H9 (cell line): ENCODE results near the gene ZKSCAN5. TPM values are rescaled to one million over a fixed set of nuclear protein-coding genes. Genes with fewer than 3 reads are reported as not detected.
"Not testable (repeated sequence)": the region's sequence is repeated elsewhere in the genome, so short reads cannot be mapped to it uniquely, and the experiment has no call there.

Source experiments
- DNase-seq: peaks from one replicate; pipeline ENCODE4 v3.0.0-alpha.2; 2017
- H2AFZ ChIP-seq: one replicate; pipeline ENCODE4 v1.6.1; 2013; ENCODE audit warnings: mild to moderate bottlenecking, low read length, control low read depth, moderate library complexity
- H2AK5ac ChIP-seq: 2 replicates; pipeline ENCODE4 v1.6.1; 2013; ENCODE audit warnings: low read length, control low read depth, mixed read lengths; ENCODE audit not compliant: insufficient read length
- H2BK120ac ChIP-seq: one replicate; pipeline ENCODE4 v1.6.1; 2013; ENCODE audit warnings: low read depth, mild to moderate bottlenecking, low read length, control low read depth, inconsistent platforms; ENCODE audit not compliant: poor library complexity, severe bottlenecking
- H2BK12ac ChIP-seq: 2 replicates; pipeline ENCODE4 v1.6.1; 2013; ENCODE audit warnings: low read length, control low read depth, mixed read lengths, low read depth; ENCODE audit not compliant: insufficient read length
- H2BK15ac ChIP-seq: 2 replicates; pipeline ENCODE4 v1.6.1; 2013; ENCODE audit warnings: low read depth, low read length, control low read depth
- H2BK20ac ChIP-seq: one replicate; pipeline ENCODE4 v1.6.1; 2013; ENCODE audit warnings: low read depth, mild to moderate bottlenecking, low read length, control low read depth, inconsistent platforms; ENCODE audit not compliant: poor library complexity, severe bottlenecking
- H2BK5ac ChIP-seq: 2 replicates; pipeline ENCODE4 v1.6.1; 2013; ENCODE audit warnings: low read length, control low read depth, mixed read lengths; ENCODE audit not compliant: insufficient read length
- H3K14ac ChIP-seq: 2 replicates; pipeline ENCODE4 v1.6.1; 2013; ENCODE audit warnings: low read length, control low read depth; ENCODE audit not compliant: insufficient read depth
- H3K18ac ChIP-seq: 2 replicates; pipeline ENCODE4 v1.6.1; 2013; ENCODE audit warnings: low read depth, mild to moderate bottlenecking, mixed read lengths, low read length, control low read depth; ENCODE audit not compliant: insufficient read length
- H3K23ac ChIP-seq: 2 replicates; pipeline ENCODE4 v1.6.1; 2013; ENCODE audit warnings: low read length, control low read depth, mixed read lengths, low read depth; ENCODE audit not compliant: insufficient read length
- H3K23me2 ChIP-seq: 2 replicates; pipeline ENCODE4 v1.6.1; 2013; ENCODE audit warnings: low read depth, mild to moderate bottlenecking, mixed read lengths, low read length, control low read depth; ENCODE audit not compliant: insufficient read length, poor library complexity, severe bottlenecking
- H3K27ac ChIP-seq: 2 replicates; pipeline ENCODE4 v1.5.1; 2013; ENCODE audit warnings: low read length, control low read depth, mixed read lengths, low read depth; ENCODE audit not compliant: insufficient read length
- H3K27me3 ChIP-seq: 2 replicates; pipeline ENCODE4 v1.6.1; 2013; ENCODE audit warnings: low read length, control low read depth, inconsistent platforms; ENCODE audit not compliant: insufficient read depth
- H3K4ac ChIP-seq: 2 replicates; pipeline ENCODE4 v1.6.1; 2013; ENCODE audit warnings: low read depth, mild to moderate bottlenecking, control low read depth, inconsistent platforms, low read length, moderate library complexity
- H3K4me1 ChIP-seq: 2 replicates; pipeline ENCODE4 v1.6.1; 2013; ENCODE audit warnings: low read length, control low read depth, inconsistent platforms; ENCODE audit not compliant: insufficient read depth
- H3K4me2 ChIP-seq: 2 replicates; pipeline ENCODE4 v1.6.1; 2013; ENCODE audit warnings: low read length, control low read depth, mixed read lengths; ENCODE audit not compliant: insufficient read length, insufficient read depth
- H3K56ac ChIP-seq: 2 replicates; pipeline ENCODE4 v1.6.1; 2013; ENCODE audit warnings: low read depth, mild to moderate bottlenecking, mixed read lengths, low read length, control low read depth; ENCODE audit not compliant: insufficient read length
- H3K79me1 ChIP-seq: 2 replicates; pipeline ENCODE4 v1.6.1; 2013; ENCODE audit warnings: low read depth, mild to moderate bottlenecking, moderate library complexity, low read length, control low read depth, inconsistent platforms; ENCODE audit not compliant: insufficient read depth, poor library complexity, severe bottlenecking
- H3K79me2 ChIP-seq: 2 replicates; pipeline ENCODE4 v1.6.1; 2013; ENCODE audit warnings: low read length, control low read depth, inconsistent platforms; ENCODE audit not compliant: insufficient read depth
- H3K9ac ChIP-seq: 2 replicates; pipeline ENCODE4 v1.6.1; 2013; ENCODE audit warnings: low read length, control low read depth, mixed read lengths; ENCODE audit not compliant: insufficient read length; ENCODE audit errors: extremely low read depth
- H3K9me3 ChIP-seq: one replicate; pipeline ENCODE4 v1.6.1; 2013; ENCODE audit warnings: low read depth, low read length, inconsistent platforms; ENCODE audit not compliant: control insufficient read depth
- H3T11ph ChIP-seq: one replicate; pipeline ENCODE4 v1.6.1; 2013; ENCODE audit warnings: mild to moderate bottlenecking, low read length, control low read depth, inconsistent platforms
- H4K20me1 ChIP-seq: one replicate; pipeline ENCODE4 v1.6.1; 2013; ENCODE audit not compliant: control insufficient read depth, insufficient read length, insufficient read depth
- H4K5ac ChIP-seq: 2 replicates; pipeline ENCODE4 v1.6.1; 2013; ENCODE audit warnings: low read depth, mild to moderate bottlenecking, mixed read lengths, low read length, control low read depth; ENCODE audit not compliant: insufficient read length
- H4K8ac ChIP-seq: replicated peaks from 2 replicates; pipeline ENCODE4 v1.6.1; 2013; ENCODE audit warnings: low read length, control low read depth, mixed read lengths, low read depth; ENCODE audit not compliant: insufficient read length
- H4K91ac ChIP-seq: 2 replicates; pipeline ENCODE4 v1.6.1; 2013; ENCODE audit warnings: low read depth, mild to moderate bottlenecking, moderate library complexity, mixed read lengths, low read length, control low read depth; ENCODE audit not compliant: insufficient read length
- H3K27ac Mint-ChIP-seq, 3 experiments: 2 replicates in 2 of 3; 3 replicates in 1 of 3; pipeline ENCODE4 v1.8.0; 2020 to 2021; ENCODE audit warnings: mixed read lengths in 3 of 3, mild to moderate bottlenecking in 1 of 3, moderate library complexity in 1 of 3
- H3K27me3 Mint-ChIP-seq: 2 replicates; pipeline ENCODE4 v1.8.0; 2021; ENCODE audit warnings: low read depth, mild to moderate bottlenecking, moderate library complexity, mixed read lengths
- H3K36me3 Mint-ChIP-seq, 3 experiments: 2 replicates in 2 of 3; 3 replicates in 1 of 3; pipeline ENCODE4 v1.8.0; 2020 to 2021; ENCODE audit warnings: low read depth in 3 of 3, mixed read lengths in 3 of 3; ENCODE audit not compliant: insufficient read depth in 1 of 3
- H3K4me1 Mint-ChIP-seq, 2 experiments: 2 replicates each; pipeline ENCODE4 v1.8.0; 2020; ENCODE audit warnings: mixed read lengths in 2 of 2
- H3K4me3 Mint-ChIP-seq, 2 experiments: 2 replicates in 1 of 2; 3 replicates in 1 of 2; pipeline ENCODE4 v1.8.0; 2020 to 2021; ENCODE audit warnings: mild to moderate bottlenecking in 2 of 2, mixed read lengths in 2 of 2, moderate library complexity in 1 of 2
- H3K9me3 Mint-ChIP-seq, 2 experiments: 2 replicates in 1 of 2; 3 replicates in 1 of 2; pipeline ENCODE4 v1.8.0; 2020; ENCODE audit warnings: mild to moderate bottlenecking in 2 of 2, mixed read lengths in 2 of 2, moderate library complexity in 1 of 2
- CTCF ChIP-seq: fragments of 200-600 bp; sonication (generic); conservative IDR thresholded peaks from 3 replicates; pipeline ENCODE4 v1.8.0; 2021; ENCODE audit warnings: antibody characterized with exemption, mild to moderate bottlenecking
- WGBS: extraction: QIAGEN DNeasy Blood & Tissue Kit; methylation state at CpG from one replicate; pipeline ENCODE4 v1.1.7; 2013; ENCODE audit warnings: missing lambda C conversion rate, low lambda C conversion rate, mixed read lengths; ENCODE audit not compliant: insufficient read length; ENCODE audit errors: extremely low coverage; 5-methylcytosine and 5-hydroxymethylcytosine counted together
- total RNA-seq: library from RNA; stranded (reverse); gene quantifications from 2 replicates; pipeline ENCODE4 v1.2.1, GENCODE V29; 2021

Gene ZKSCAN5
- total RNA-seq, 1 experiment from 2014 or later = 16.6 TPM

DNA sequence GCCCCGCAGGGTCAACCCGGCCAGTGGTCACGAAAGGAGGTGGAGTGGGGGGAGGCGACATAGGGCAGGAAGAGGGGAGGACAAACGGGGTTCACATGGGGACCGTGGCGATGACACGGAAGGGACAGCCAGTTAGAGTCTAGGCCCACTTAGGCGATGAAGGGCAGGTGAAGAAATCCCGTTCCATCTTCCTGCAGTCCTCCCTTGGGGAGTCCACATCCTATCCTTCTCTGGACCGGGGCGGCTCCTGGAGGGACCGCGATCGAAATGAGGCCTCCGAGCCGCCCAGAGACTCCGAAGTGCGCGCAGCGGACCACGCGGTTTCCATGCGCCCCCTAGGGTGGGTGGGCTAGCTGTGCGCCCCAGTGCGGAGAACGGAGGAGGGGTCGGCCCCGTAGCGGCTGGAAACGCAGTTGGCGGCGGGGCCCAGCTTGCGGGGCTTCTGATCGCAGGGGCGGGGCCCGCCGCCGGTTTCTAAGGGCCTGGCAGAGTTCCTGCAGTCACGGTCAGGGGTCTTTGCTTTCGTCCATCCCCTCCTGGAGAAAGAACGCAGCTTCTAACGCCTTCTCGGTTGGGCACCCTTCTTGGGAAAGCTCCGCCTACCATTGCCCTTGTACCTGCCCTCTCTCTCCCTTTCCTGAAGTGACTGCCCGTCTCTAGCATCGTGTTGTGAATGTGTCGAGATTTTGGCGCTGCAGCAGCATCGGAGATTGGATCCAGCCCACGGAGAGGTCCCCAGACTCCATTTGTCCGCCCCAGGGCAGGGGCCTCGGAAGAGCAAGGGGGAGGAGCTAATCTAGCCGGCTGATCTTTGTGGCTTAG lies 75.7 kb downstream of the ZKSCAN5 start:
- no CpG with 5 or more reads among the region's 54 CpGs for WGBS
- Histone ChIP-seq H2AFZ (peak overlapping the region; percentile 17), H3K4me2 (peak overlapping the region; percentile 84)

GRCh38 chr7:99580778-99581332 lies 76.4 kb downstream of the ZKSCAN5 start:
- no CpG with 5 or more reads among the region's 4 CpGs for WGBS

More for the DNA sequence above, 75.7 kb downstream of the ZKSCAN5 start:
- Histone ChIP-seq H2BK15ac (no peak overlapping the region), H3T11ph (no peak overlapping the region), H3K79me1 (no peaks in the 10 kb centered on the region), H2BK120ac (no peak overlapping the region), H3K79me2 (no peaks in the 10 kb centered on the region), H2BK12ac (no peak overlapping the region), H3K9ac (peak overlapping the region; percentile 55), H3K9me3 (no peaks in the 10 kb centered on the region), H3K27me3 (no peaks in the 10 kb centered on the region), H3K4me1 (no peaks in the 10 kb centered on the region), H3K14ac (peak overlapping the region; percentile 78), H4K20me1 (no peaks in the 10 kb centered on the region), H3K27ac (peak overlapping the region; percentile 26), H2AK5ac (no peak overlapping the region), H3K18ac (peak overlapping the region; percentile 70), H3K4ac (no peak overlapping the region), H3K23me2 (peaks cover 10% of the 10 kb centered on the region), H2BK5ac (no peak overlapping the region), H4K5ac (no peak overlapping the region), H2BK20ac (no peak overlapping the region), H4K8ac (no peak overlapping the region), H4K91ac (no peak overlapping the region), H3K56ac (no peak overlapping the region), H3K23ac (no peak overlapping the region)
- Mint-ChIP-seq H3K36me3 (no peaks in the 10 kb centered on the region), H3K27me3 (no peaks in the 10 kb centered on the region; the same call in 1 of the 2 replicates), H3K27ac (peak overlapping the region; percentile 79 to 98 (median 98)), H3K4me1 (peaks cover 27 to 34% of the 10 kb centered on the region in 2 experiments), H3K4me3 (peak overlapping the region; percentile 83 to 88), H3K9me3 (no peaks in the 10 kb centered on the region)
- peak; percentile 75 for TF ChIP-seq CTCF
- peak; percentile 83 for DNase-seq

More at GRCh38 chr7:99580778-99581332, 76.4 kb downstream of the ZKSCAN5 start:
- H2BK20ac ChIP-seq, H3K18ac ChIP-seq, H3K36me3 Mint-ChIP-seq, H3K4ac ChIP-seq, H3K23ac ChIP-seq, H4K91ac ChIP-seq, H2BK15ac ChIP-seq, H3K9me3 ChIP-seq, H2BK12ac ChIP-seq, H3K4me1 ChIP-seq, H3K9me3 Mint-ChIP-seq, H2BK120ac ChIP-seq, H4K8ac ChIP-seq, H4K20me1 ChIP-seq, H2BK5ac ChIP-seq, H3K79me1 ChIP-seq, H3T11ph ChIP-seq, H2AK5ac ChIP-seq, DNase-seq, H3K27me3 Mint-ChIP-seq, H2AFZ ChIP-seq, H3K56ac ChIP-seq, H3K27me3 ChIP-seq, H3K14ac ChIP-seq, H4K5ac ChIP-seq, H3K79me2 ChIP-seq: not testable (repeated sequence)
- Histone ChIP-seq H3K27ac (peak overlapping the region; percentile 26), H3K23me2 (peaks cover 10% of the 10 kb centered on the region), H3K9ac (peak overlapping the region; percentile 40), H3K4me2 (peak overlapping the region; percentile 84)
- H3K4me1 Mint-ChIP-seq = peaks cover 21 to 27% of the 10 kb centered on the region in 2 experiments
- peak overlapping the region; percentile 83 to 88 for H3K4me3 Mint-ChIP-seq
- peak overlapping the region; percentile 22 to 98 (median 98); a peak in 5 of 7 replicates for H3K27ac Mint-ChIP-seq
